GM21528 (cell line): ENCODE data around the gene HINT3.
A peak's percentile ranks its signal among the peaks of the same experiment; 100 is the strongest.
"Not testable (repeated sequence)": the region's sequence is repeated elsewhere in the genome, so short reads cannot be mapped to it uniquely, and the experiment has no call there.

Experiments used
- ATAC-seq: cut with Tn5 transposase; IDR thresholded peaks from one replicate; pipeline ENCODE4 v1.9.1; 2021; ENCODE audit warnings: mild to moderate bottlenecking, moderate library complexity; ENCODE audit not compliant: unreplicated experiment, low FRiP score

The HINT3 gene

DNA sequence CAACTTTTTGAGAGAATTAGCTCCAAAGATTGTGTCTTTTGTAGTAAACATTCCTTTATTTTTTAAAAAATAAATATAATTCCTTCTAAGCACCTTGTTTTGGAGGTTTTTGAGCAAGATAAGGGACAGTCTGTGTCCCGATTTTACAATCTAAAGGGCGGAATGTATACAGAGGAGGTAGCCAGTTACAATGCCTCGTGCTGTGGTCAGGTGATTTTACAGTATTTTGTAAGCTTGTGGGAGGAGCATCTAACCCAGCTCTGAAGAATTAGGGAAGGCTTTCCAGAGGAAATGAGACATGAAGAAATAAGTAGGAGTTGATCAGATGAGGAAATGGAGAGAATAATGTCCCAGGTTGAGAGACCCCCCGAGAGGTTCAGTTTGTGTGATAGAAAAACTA lies 1.3 kb downstream of the HINT3 start:
- ATAC-seq: no peak

DNA sequence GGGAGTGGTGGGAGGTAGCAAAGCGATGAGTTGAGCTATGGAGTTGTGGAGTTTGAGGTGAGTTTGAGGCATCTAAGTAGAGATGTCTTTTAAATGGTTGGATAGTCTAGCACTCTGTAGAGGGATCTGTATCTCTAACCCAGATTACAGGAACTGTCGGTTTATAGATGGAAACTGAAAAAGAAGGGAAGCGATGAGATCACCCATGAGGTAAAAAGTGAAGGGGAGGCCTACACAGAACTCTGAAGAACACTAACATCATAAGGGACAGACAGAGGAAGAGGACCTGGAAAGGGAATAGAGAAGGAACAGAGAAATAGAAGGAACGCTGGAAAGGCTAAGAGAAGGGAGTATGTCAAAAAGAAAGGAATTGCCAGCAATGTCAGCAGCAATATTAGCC lies 2.5 kb downstream of the HINT3 start:
- ATAC-seq: no peak

DNA sequence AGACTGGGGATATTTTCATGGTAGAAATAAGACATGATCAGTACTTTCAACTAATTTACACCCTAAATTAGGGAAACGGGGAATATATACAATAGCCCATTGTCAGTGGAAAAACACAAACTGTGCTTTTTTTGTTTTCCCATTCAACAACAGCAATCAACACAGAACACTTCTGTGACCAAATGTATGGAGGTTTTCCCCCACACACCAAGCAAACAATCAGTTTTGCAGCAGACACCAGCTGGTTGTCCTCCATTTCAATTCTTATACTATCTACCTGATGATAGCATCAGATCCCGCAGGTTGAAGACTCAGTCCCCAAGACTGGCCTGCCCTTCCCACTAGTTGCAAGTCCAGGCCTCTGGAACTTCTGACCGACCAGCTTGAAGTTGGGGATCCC lies 4.5 kb downstream of the HINT3 start:
- no peak for ATAC-seq

DNA sequence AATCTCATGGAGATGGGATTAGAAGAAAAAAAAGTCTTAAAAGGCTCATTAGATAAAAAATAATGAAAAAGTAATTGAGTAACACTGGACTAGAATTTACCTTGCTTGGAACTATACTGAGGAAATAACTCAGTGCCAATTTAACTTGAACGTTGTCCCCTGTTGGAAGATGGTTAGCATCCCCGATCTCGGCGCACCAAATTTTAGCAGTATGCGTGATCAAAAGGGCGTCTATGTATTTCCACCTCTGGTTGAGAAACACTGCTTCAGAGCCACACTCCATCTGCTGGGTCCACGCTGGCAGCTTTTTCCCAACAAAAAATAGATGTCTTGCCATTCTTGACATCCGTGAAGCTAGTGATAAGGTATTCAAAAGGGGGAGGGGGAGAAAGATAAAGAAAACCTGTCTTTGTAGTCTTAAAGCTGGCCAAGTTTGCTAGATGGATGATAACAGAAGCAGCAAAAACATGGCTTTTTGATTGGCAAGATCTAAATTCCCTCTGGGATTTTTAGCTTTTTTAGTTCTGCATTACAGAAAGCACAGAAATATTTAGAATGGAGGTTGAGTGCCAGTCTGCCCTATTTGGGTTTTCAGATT lies 6.4 kb downstream of the HINT3 start:
- no peak for ATAC-seq

DNA sequence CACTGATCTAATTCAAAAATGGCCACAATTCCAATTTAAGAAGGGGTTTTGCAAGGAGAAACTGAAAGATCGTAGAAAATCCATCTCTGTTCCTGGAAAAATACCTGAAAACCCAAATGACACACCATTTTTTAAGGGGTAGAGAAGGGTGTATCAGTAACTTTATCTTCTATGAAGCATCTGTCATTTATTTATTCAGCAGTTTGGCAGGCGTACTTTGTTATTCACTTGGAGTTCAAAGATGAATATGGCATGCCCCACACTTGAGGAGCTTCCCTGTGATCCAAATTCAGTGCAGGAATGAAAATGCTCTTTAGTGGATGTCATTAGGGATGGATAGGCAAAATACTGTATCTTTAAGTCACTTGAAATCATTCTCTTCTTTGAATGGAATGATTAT lies 7.2 kb downstream of the HINT3 start:
- no peak for ATAC-seq

DNA sequence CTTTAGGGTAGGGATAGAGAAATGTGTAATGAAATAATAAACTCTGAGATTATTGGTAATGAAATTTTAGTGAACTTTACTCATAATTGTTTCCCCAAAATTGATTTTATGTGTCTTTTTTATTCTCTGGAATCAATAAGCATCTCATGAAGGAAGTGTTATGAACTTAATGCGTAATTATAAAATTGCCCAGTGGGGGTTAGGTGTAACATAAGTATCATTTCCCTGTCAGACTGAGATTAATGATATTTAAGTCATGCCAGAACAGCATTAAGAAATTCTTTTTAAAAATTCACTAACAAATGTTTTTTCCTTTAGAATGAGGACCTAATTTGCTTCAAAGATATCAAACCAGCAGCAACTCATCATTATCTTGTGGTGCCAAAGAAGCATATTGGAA lies 10.0 kb downstream of the HINT3 start:
- ATAC-seq: no peak

DNA sequence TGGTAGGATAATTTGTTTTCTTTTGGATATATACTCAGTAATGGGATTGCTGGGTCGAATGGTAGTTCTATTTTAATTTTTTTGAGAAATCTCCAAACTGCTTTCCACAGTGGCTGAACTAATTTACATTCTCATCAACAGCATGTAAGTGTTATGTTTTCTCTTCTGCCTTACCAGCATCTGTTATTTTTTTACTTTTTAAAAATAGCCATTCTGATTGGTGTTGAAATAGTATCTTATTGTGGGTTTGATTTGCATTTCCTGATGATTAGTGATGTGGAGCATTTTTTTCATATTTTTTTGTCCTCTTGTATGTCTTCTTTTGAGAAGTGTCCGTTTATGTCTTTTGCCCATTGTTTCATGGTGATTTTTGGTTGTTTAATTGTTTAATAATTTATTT lies 11.9 kb downstream of the HINT3 start:
- ATAC-seq: no peak

DNA sequence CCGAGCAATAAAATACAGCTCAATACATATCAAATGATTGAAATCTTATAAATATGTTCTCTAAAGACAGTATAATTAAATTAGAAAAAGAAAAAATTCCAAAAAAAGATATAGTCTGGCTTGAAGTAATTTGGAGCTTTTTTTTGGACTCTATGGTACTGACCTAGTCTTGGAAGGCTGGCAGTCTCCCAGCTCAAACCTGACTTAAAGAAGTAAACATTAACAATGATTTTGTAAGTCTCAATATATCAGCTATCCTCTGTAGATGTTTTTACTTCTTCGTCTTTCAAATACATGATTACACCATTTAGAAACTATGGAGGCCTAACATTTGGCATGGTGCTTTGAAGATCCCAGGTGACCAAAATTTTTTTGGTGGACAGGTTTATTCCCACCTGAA lies 14.2 kb downstream of the HINT3 start:
- no peak for ATAC-seq

DNA sequence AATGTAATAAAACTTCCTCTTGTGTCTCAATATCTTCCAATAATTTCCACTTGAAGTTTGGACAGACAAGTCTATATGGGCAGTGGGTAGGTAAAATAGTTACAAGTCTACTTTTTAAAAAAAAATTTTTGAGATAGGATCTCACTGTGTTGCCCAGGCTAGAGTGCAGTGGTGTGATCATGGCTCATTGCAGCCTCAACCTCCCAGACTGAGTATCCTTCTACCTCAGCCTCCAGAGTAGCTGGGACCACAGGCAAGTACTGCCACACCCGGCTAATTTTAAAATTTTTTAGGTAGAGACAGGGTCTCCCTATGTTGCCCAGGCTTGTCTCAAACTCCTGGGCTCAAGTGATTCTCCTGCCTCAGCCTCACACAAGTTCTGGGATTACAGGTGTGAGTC lies 15.9 kb downstream of the HINT3 start:
- not testable (repeated sequence) for ATAC-seq

DNA sequence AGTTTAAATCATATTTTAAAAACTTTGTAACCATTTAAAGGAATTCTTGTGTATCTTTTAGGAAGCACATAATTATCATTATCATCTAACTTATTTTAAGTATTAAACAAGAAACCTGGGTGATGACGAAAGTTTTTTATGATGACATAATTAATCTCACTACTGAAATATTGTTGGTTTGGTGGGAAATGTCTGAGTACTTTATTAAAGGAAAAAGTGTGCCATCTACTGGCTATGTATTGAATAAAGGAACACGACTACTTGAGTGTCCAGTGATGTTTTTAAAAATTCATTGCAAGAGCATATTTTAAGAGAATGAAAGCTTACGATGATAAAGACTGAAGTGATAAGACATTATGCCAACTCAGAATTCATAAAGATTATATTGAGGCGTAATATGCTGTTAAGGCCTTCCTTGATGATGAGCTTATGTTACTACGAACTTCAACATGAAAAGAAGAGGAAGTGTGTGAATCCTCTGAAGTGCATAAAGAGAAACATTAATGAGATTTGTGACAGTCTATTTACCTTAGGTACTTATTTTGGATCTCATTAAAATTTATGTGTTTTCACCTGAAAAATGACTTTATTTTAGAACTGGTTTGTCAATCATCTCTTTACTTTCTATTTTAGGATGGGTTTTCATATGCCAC lies 17.8 kb downstream of the HINT3 start:
- ATAC-seq: peak; percentile 78

DNA sequence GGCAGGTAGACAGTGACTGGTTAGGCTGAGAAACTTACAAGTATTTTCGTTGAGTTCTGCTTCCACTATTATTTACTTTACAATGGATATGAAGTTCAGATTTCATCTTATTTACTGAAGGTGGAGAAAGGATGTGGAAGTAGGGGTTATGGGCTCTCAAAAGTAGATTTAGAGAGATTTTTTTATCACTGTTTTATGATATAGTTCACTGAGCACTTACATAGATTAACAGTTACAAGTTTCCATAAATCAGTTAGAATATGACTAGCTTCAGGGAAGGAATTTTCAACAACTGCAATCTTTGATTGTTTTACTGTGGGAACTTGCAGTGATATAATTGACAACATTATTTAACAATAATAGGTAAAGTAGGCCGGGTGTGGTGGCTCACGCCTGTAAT lies 22.5 kb downstream of the HINT3 start:
- ATAC-seq: no peak

DNA sequence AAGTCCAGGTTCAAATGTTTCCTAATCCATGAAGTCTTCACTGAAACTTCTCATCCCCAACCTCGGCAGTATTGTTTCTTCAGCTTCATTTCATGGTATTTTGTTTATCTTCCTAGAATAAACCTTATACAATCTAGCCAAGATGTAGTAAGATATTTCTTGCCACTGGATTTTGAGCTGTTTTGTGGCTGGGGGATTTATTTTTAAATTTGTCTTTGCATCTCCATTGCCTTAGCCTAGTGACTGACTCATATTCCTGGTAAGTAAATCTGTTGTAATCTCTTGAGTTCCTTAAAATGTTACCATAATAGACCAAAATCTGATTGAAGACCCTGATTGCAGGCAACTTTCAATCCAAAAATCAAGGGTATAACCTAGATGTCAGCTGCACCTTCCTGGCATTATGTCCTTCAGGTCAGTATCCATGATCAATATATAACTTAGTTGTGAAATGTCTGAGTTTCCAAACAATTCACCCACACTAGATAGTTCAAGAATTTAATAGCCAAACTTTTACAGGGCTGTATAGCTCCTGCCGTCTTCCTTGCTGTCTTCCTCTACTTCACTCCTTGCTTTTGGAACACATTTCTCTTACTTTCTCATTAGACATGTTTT lies 25.1 kb downstream of the HINT3 start:
- ATAC-seq: no peak

DNA sequence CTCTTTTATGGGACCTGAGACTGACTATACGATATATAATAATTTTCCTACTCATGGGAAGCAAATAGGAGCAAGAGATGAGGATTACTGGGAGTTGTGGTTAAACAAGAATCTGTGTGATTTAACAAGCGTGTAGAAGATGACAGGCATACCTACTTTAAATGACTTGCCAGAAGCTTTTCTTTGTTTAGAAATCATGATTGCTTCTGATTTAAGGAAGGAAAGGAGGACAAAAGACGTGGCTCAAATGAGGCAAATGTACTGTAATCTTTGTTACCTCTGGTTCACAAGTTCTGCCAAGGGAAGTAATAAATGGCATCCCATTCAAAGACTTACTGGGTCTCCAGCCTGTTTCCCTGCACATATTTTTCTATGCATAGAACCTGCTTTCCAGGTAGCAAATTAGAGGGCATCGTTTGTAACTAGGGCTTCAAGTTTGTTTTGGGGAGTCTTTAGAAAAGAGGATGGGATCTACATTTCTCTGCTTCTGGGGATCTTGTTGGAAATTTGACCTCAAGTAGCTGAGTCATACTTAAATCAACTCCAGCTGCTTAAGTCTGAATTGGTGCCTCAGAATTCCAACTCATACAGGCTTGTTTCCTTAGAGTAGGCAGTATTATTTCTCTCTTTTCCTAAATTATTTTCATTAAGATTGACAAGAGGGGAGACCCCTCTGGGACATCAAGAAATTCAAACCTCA lies 26.8 kb downstream of the HINT3 start:
- no peak for ATAC-seq

DNA sequence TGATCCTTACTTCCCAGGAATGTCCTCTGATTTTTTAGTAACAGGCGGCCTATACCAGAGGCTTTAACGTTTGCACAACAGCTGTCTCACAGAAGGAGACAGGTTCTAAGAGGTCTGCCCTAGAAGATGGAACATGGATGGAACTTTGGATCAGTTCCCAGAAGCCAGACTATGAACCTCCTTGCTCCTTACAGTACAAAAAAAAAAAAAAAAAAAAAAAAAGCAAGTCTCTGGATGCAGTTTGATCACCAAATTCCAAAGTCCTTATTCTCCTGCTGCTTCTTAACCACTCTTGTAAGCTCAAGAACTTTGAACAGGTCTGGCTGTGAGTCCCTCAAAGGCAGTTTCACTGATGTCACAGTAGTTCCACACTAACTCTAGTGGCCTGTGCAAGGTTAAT lies 27.7 kb downstream of the HINT3 start:
- no peak for ATAC-seq

DNA sequence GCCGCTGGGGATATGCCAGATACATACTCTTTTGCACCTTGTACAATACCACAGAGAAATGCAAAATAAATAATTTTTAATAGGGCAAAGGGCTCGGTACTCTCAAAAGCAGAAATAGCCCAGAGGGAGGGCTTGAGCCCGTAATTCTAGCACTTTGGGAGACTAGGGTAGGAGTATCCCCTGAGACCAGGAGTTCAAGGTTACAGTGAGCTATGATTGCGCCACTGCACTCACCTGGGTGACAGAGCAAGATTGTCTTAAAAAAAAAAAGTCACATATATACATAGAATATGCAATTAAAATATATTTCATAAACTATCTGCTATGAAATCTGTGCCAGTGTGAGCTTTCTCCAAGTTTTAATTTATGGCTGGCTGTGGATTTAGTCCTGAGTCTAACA lies 29.0 kb downstream of the HINT3 start:
- ATAC-seq: no peak

DNA sequence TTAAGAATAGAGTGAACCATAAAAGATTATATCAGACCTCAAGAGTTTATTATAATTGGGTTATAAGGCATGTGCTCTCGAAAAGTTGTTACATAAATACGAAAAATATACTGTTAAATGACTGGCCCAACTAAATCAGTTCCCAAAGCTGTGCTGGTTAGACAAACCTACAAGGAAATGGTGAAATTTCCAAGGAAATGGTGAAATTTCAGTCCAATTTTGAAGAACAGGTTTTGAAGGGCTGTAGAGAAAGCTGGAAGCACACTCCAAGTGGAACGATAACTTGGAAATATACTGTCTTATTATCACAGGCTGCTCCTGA lies 29.4 kb downstream of the HINT3 start:
- no peak for ATAC-seq

DNA sequence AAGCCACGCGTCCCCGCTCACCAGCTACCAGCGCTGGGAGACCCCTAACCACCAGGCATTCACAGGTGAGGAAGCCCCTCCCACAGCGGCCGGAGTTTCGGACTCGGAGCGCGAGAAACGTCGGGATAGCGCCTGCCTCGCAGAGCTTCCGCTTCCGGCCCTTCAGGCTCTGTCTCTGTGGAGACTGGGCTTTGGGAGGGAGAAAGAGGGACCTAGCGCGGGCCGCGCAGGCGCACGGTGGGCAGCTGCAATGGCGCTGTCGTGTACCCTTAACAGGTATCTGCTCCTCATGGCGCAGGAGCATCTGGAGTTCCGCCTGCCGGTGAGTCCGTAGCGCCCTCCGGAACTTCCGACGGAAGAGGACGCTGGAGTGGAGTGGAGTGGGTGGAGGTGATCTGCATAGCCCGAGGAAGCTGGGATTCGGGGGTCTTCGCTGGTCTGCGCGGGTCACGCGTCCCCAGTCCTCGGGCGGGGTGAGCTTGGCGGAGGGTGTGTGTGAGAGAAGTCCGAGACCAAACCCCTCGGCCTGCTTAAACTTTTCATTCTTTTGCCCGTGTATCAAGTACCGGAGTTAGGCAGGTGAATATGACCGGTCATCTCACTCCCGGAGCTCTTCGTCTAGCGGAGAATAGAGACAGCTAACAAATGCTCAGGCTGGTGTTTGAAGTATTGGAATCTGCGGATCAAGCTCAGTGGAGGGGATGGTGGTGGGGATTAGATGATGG lies 29.9 kb downstream of the HINT3 start, which contains the start of gene TRMT11:
Gene TRMT11 (plus strand): TSS at position 240 of the 725 bp plus-strand sequence. CDS start 11 bp downstream, at position 251.
- peak; percentile 97 for ATAC-seq

DNA sequence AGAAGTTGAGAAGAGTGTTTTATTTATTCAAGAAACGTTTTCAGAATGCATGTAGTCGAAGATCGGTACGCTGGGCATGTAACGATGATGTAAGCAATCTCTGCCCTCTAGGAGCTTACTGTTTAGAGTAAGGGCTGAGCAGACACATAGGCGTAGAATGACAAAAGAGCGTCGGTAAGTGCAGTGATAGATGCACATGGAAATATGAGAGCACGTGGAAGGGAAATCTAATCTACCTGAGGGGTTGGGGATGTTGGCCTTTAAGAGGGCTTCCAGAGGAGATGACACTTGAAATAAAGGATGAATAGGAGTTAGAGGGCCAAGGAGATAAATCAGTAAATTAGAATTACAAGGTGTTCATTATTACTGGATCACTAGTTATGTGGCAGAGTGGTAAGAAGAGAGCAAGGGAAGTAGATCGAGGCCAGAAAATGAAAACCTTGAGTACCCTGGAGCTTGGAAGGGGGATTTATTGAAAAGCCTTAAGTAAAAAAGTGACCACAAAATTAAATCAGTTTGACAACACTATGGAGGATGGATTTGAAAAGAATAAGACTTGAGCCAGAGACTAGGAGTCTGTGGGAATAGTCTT lies 30.6 kb downstream of the HINT3 start:
- peak; percentile 40 for ATAC-seq

DNA sequence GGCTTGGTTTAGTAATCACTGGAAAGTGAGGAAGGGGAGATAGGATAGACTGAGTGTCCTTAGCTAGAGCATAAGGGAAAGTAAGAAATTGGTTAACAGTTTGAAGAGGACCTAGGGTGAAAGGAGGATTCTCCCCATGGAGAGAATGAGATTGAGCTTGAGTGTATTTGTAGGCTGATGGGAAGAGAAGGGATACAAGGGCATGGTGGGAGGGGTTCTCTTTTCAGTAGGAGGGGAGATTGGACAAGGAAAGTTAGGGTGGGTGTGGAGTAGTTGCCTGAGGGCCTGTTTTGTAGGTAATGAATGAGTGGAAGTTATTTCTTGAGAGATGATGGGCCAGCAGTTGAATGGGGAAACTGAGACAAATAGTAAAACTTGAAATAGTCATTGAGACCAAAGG lies 31.7 kb downstream of the HINT3 start:
- ATAC-seq: no peak

DNA sequence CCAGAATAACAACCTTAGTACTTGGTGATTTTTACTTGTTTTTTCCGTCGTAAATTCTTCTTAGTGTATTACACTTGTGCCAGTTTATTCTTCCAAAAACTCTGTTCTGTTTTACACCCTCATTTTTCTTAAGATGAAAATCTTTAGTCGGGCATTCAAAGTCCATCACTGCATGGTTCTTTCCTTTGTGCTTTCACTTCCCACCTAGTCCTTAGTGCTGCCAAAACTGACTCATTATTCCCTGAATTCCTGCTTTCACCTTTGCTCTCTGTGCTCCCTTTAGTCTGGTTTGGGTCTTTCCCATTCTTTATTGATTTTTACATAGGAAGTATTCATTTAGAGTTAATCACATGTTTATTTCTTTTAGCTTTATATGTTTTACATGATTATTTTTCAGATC lies 33.1 kb downstream of the HINT3 start:
- ATAC-seq: no peak

DNA sequence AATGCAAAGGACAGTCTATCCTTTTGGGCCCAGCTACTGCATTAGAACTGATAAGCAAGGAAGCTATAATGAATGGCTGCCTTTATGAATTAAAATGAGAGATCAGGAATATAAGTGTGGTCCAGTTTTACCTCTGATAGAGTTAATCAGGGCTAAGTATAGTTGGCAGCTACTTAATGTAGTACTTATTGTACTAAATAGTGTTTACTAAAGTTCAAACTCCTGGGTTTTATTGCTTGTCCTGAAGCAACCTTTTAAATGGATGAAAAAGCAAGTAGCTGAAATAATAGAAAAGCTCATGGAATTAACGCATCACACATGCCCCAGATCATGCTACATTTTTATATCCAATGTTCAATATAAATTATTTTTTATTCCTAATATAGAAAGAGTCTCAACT lies 35.1 kb downstream of the HINT3 start:
- ATAC-seq: no peak
